Measurements from ENCODE around the gene CD44.
"Not testable (repeated sequence)": the region's sequence is repeated elsewhere in the genome, so short reads cannot be mapped to it uniquely, and the experiment has no call there.

Gene CD44

GRCh38 chr11:35214226-35214770, 75.3 kb downstream of the CD44 start:
- no peak for DNase-seq (ENCODE audit: low read depth)

GRCh38 chr11:35214792-35215193, 75.8 kb downstream of the CD44 start:
- DNase-seq (ENCODE audit: low read depth), result peak; percentile 98

GRCh38 chr11:35215945-35216344, 77.0 kb downstream of the CD44 start:
- no peak for DNase-seq (ENCODE audit: low read depth)

GRCh38 chr11:35216962-35217678, 78.1 kb downstream of the CD44 start:
- DNase-seq (ENCODE audit: low read depth), result no peak

- no peak for DNase-seq (ENCODE audit: low read depth)
These were observed 80.0 kb downstream of the CD44 start for GRCh38 chr11:35218956-35219355.

- DNase-seq (ENCODE audit: low read depth), result no peak
These were observed 84.4 kb downstream of the CD44 start for GRCh38 chr11:35223371-35223796.

GRCh38 chr11:35223991-35224390, 85.0 kb downstream of the CD44 start:
- DNase-seq (ENCODE audit: low read depth), result no peak

- DNase-seq (ENCODE audit: low read depth), result no peak
These were observed 87.1 kb downstream of the CD44 start for GRCh38 chr11:35225946-35226520.

- not testable (repeated sequence) for DNase-seq (ENCODE audit: low read depth)
These were observed 87.8 kb downstream of the CD44 start for GRCh38 chr11:35226756-35227155.

- DNase-seq (ENCODE audit: low read depth), result no peak
These were observed 88.8 kb downstream of the CD44 start for GRCh38 chr11:35227576-35228327.

- DNase-seq (ENCODE audit: low read depth), result no peak
These were observed 89.4 kb downstream of the CD44 start for GRCh38 chr11:35228328-35228725.

- no peak for DNase-seq (ENCODE audit: low read depth)
These were observed 91.4 kb downstream of the CD44 start for GRCh38 chr11:35230388-35230787.

GRCh38 chr11:35231076-35231860, 92.3 kb downstream of the CD44 start:
- DNase-seq (ENCODE audit: low read depth), result no peak

- DNase-seq (ENCODE audit: low read depth), result no peak
These were observed 93.9 kb downstream of the CD44 start for GRCh38 chr11:35232891-35233330.

- DNase-seq (ENCODE audit: low read depth), result no peak
These were observed 94.5 kb downstream of the CD44 start for GRCh38 chr11:35233518-35233917.

GRCh38 chr11:35234460-35235156, 95.6 kb downstream of the CD44 start:
- no peak for DNase-seq (ENCODE audit: low read depth)

- DNase-seq (ENCODE audit: low read depth), result no peak
These were observed 96.1 kb downstream of the CD44 start for GRCh38 chr11:35235157-35235468.

GRCh38 chr11:35235498-35235897, 96.5 kb downstream of the CD44 start:
- DNase-seq (ENCODE audit: low read depth), result no peak

GRCh38 chr11:35235936-35236666, 97.1 kb downstream of the CD44 start:
- no peak for DNase-seq (ENCODE audit: low read depth)

- no peak for DNase-seq (ENCODE audit: low read depth)
These were observed 97.7 kb downstream of the CD44 start for GRCh38 chr11:35236667-35237003.

- no peak for DNase-seq (ENCODE audit: low read depth)
These were observed 98.4 kb downstream of the CD44 start for GRCh38 chr11:35237351-35237750.
